ENCODE data around the gene SCAMP2.
"Not testable (repeated sequence)": the region's sequence is repeated elsewhere in the genome, so short reads cannot be mapped to it uniquely, and the experiment has no call there.

SCAMP2 gene

GRCh38 chr15:74888716-74889115, 15.6 kb upstream of the SCAMP2 start:
- in situ Hi-C loops (cut with MboI; ENCODE audit: low sequenced_read_pairs, unreplicated experiment) = no loop called here
- TF ChIP-seq CTCF (IDR thresholded peaks at IDR 0.05; ENCODE audit: borderline replicate concordance, control extremely low read depth, extremely low read depth, insufficient read depth, missing control alignments) = no peak
- DNase-seq (ENCODE audit: low spot score) = no peak

- in situ Hi-C loops (cut with MboI; ENCODE audit: low sequenced_read_pairs, unreplicated experiment); DNase-seq (ENCODE audit: low spot score): not testable (repeated sequence)
These were observed 14.5 kb upstream of the SCAMP2 start for GRCh38 chr15:74887537-74888193.

GRCh38 chr15:74885461-74885860, 12.3 kb upstream of the SCAMP2 start:
- no peak for TF ChIP-seq CTCF (IDR thresholded peaks at IDR 0.05; ENCODE audit: borderline replicate concordance, control extremely low read depth, extremely low read depth, insufficient read depth, missing control alignments)
- in situ Hi-C loops (cut with MboI; ENCODE audit: low sequenced_read_pairs, unreplicated experiment) = no loop called here
- DNase-seq (ENCODE audit: low spot score) = no peak

DNA sequence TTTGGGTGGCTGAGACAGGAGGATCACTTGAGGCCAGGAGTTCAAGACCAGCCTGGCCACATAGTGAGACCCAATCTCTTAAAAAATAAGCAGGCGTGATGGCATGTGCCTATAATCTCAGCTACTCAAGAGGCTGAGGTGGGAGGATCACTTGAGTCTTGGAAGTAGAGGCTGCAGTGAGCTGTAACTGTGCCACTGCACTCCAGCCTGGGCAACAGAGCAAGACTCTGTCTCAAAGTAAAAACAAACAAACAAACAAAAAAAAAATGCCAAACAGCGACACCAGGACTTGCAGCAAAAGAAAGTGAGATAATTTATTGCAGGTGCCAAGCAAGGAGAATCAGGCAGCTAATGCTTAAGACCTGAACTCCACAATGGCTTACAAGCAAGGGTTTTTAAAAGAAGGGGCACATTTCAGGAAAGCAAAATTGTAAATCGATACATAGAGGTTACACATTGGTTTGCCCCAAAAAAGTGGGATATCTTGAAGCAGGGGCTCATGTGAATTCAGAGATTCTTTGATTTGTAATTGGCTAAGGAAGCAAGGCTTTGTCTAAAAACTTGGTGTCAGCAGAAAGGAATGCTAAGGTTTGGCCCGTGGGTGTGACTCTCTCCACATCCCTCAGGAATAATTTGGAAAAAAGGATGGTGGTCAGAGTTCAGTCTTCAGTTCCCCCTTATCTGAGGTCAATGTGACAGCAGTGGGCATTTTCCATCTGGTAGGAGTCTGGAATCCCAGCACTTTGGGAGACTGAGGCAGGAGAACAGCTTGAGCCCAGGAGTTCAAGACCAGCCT, 11.5 kb upstream of the SCAMP2 start:
- in situ Hi-C loops (cut with MboI; ENCODE audit: low sequenced_read_pairs, unreplicated experiment) = no loop called here
- TF ChIP-seq CTCF (IDR thresholded peaks at IDR 0.05; ENCODE audit: borderline replicate concordance, control extremely low read depth, extremely low read depth, insufficient read depth, missing control alignments) = no peak
- DNase-seq (ENCODE audit: low spot score) = no peak

- TF ChIP-seq CTCF (IDR thresholded peaks at IDR 0.05; ENCODE audit: borderline replicate concordance, control extremely low read depth, extremely low read depth, insufficient read depth, missing control alignments) = no peak
- no peak for DNase-seq (ENCODE audit: low spot score)
- in situ Hi-C loops (cut with MboI; ENCODE audit: low sequenced_read_pairs, unreplicated experiment) = no loop called here
These were observed 9.4 kb upstream of the SCAMP2 start for GRCh38 chr15:74882528-74882927.

DNA sequence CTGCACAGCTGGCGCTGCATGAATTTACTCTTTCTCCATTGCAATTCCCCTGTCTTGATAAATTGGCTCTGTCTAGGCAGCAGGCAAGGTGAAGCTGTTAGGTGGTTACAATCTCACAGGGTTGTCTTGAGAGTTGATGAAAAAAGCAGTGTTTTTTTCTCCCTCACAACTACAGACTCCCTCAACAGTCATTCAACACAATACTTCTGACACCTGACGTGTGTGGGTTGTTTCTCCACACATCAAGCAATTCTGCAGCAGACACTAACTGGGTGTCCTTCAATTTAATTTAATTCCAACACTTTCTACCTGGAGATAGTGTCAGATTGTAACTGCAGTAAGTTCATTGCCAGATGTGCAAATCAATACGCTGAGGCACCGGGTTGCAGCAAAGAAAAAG, 5.1 kb upstream of the SCAMP2 start:
- in situ Hi-C loops (cut with MboI; ENCODE audit: low sequenced_read_pairs, unreplicated experiment) = no loop called here
- DNase-seq (ENCODE audit: low spot score) = no peak
- TF ChIP-seq CTCF (IDR thresholded peaks at IDR 0.05; ENCODE audit: borderline replicate concordance, control extremely low read depth, extremely low read depth, insufficient read depth, missing control alignments) = no peak

GRCh38 chr15:74873756-74874424, 725 bp upstream of the SCAMP2 start:
- no peak for TF ChIP-seq CTCF (IDR thresholded peaks at IDR 0.05; ENCODE audit: borderline replicate concordance, control extremely low read depth, extremely low read depth, insufficient read depth, missing control alignments)
- no peak for DNase-seq (ENCODE audit: low spot score)
- in situ Hi-C loops (cut with MboI; ENCODE audit: low sequenced_read_pairs, unreplicated experiment) = no loop called here

Data from GM13976 (cell line).